ENCODE measurements around the gene NR5A1. TPM values are rescaled to one million over a fixed set of nuclear protein-coding genes. Genes with fewer than 3 reads are reported as not detected.

The NR5A1 gene
- total and polyA plus RNA-seq, 2 experiments from 2014 or later = 0.21 TPM; not detected in 1

- peaks cover 3% of the 10 kb centered on the region for H3K27me3 Mint-ChIP-seq (ENCODE audit: insufficient read depth, low read depth, poor library complexity)
- H3K36me3 Mint-ChIP-seq (ENCODE audit: low read depth) = peaks cover 14% of the 10 kb centered on the region; the same call in 1 of the 3 replicates
- DNase-seq (ENCODE audit: low spot score) (no peak), ATAC-seq (no peak)
- Histone ChIP-seq H2AFZ (no peak overlapping the region), H3K36me3 (ENCODE audit: insufficient read depth) (no peaks in the 10 kb centered on the region), H3K27me3 (ENCODE audit: insufficient read depth) (no peaks in the 10 kb centered on the region), H3K79me2 (replicated peaks; ENCODE audit: insufficient read depth) (0 out of 2 replicates have a peak, but pooled peaks cover 4% of the 10 kb centered on the region), H3F3A (replicated peaks; ENCODE audit: low read depth) (no peaks in the 10 kb centered on the region), H3K4me3 (no peak overlapping the region), H4K20me1 (replicated peaks; ENCODE audit: insufficient read depth) (0 out of 2 replicates have a peak, but pooled peaks cover 3% of the 10 kb centered on the region), H3K9me2 (ENCODE audit: insufficient read depth) (no peaks in the 10 kb centered on the region), H3K4me1 (ENCODE audit: insufficient read depth) (peaks cover 14% of the 10 kb centered on the region), H3K27ac (ENCODE audit: low read depth) (no peak overlapping the region), H3K4me2 (no peak overlapping the region)
- H3K9me3 Mint-ChIP-seq = no peaks in the 10 kb centered on the region
- H3K4me1 Mint-ChIP-seq = peaks cover 24% of the 10 kb centered on the region
- TF ChIP-seq, protein P1, sequence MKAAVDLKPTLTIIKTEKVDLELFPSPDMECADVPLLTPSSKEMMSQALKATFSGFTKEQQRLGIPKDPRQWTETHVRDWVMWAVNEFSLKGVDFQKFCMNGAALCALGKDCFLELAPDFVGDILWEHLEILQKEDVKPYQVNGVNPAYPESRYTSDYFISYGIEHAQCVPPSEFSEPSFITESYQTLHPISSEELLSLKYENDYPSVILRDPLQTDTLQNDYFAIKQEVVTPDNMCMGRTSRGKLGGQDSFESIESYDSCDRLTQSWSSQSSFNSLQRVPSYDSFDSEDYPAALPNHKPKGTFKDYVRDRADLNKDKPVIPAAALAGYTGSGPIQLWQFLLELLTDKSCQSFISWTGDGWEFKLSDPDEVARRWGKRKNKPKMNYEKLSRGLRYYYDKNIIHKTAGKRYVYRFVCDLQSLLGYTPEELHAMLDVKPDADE (IDR thresholded peaks at IDR 0.05) = no peak
- TF ChIP-seq POLR2AphosphoS5 (IDR thresholded peaks at IDR 0.05; ENCODE audit: low read depth) (no peak), STAT1 (IDR thresholded peaks at IDR 0.05; ENCODE audit: unreplicated experiment) (no peak), CREB1 (CRISPR knock-in tag; IDR thresholded peaks at IDR 0.05; ENCODE audit: low read depth) (no peak), EZH2phosphoT487 (IDR thresholded peaks at IDR 0.05; ENCODE audit: unreplicated experiment) (no peak), JUNB (IDR thresholded peaks at IDR 0.05; ENCODE audit: unreplicated experiment) (no peak), ZNF331 (CRISPR knock-in tag; IDR thresholded peaks at IDR 0.05; ENCODE audit: low read depth) (no peak), NANOG (IDR thresholded peaks at IDR 0.05; ENCODE audit: borderline replicate concordance) (no peak), ZNF114 (CRISPR knock-in tag; IDR thresholded peaks at IDR 0.05) (no peak), EZH2 (IDR thresholded peaks at IDR 0.05; ENCODE audit: low read depth, unreplicated experiment) (no peak)
- TF ChIP-seq, protein P2, sequence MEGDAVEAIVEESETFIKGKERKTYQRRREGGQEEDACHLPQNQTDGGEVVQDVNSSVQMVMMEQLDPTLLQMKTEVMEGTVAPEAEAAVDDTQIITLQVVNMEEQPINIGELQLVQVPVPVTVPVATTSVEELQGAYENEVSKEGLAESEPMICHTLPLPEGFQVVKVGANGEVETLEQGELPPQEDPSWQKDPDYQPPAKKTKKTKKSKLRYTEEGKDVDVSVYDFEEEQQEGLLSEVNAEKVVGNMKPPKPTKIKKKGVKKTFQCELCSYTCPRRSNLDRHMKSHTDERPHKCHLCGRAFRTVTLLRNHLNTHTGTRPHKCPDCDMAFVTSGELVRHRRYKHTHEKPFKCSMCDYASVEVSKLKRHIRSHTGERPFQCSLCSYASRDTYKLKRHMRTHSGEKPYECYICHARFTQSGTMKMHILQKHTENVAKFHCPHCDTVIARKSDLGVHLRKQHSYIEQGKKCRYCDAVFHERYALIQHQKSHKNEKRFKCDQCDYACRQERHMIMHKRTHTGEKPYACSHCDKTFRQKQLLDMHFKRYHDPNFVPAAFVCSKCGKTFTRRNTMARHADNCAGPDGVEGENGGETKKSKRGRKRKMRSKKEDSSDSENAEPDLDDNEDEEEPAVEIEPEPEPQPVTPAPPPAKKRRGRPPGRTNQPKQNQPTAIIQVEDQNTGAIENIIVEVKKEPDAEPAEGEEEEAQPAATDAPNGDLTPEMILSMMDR (conservative IDR thresholded peaks at IDR 0.05; ENCODE audit: low read depth in 2 of 2) = no peak
- TF ChIP-seq, protein P3, sequence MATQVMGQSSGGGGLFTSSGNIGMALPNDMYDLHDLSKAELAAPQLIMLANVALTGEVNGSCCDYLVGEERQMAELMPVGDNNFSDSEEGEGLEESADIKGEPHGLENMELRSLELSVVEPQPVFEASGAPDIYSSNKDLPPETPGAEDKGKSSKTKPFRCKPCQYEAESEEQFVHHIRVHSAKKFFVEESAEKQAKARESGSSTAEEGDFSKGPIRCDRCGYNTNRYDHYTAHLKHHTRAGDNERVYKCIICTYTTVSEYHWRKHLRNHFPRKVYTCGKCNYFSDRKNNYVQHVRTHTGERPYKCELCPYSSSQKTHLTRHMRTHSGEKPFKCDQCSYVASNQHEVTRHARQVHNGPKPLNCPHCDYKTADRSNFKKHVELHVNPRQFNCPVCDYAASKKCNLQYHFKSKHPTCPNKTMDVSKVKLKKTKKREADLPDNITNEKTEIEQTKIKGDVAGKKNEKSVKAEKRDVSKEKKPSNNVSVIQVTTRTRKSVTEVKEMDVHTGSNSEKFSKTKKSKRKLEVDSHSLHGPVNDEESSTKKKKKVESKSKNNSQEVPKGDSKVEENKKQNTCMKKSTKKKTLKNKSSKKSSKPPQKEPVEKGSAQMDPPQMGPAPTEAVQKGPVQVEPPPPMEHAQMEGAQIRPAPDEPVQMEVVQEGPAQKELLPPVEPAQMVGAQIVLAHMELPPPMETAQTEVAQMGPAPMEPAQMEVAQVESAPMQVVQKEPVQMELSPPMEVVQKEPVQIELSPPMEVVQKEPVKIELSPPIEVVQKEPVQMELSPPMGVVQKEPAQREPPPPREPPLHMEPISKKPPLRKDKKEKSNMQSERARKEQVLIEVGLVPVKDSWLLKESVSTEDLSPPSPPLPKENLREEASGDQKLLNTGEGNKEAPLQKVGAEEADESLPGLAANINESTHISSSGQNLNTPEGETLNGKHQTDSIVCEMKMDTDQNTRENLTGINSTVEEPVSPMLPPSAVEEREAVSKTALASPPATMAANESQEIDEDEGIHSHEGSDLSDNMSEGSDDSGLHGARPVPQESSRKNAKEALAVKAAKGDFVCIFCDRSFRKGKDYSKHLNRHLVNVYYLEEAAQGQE (IDR thresholded peaks at IDR 0.05; ENCODE audit: unreplicated experiment) = no peak
- TF ChIP-seq, protein P4, sequence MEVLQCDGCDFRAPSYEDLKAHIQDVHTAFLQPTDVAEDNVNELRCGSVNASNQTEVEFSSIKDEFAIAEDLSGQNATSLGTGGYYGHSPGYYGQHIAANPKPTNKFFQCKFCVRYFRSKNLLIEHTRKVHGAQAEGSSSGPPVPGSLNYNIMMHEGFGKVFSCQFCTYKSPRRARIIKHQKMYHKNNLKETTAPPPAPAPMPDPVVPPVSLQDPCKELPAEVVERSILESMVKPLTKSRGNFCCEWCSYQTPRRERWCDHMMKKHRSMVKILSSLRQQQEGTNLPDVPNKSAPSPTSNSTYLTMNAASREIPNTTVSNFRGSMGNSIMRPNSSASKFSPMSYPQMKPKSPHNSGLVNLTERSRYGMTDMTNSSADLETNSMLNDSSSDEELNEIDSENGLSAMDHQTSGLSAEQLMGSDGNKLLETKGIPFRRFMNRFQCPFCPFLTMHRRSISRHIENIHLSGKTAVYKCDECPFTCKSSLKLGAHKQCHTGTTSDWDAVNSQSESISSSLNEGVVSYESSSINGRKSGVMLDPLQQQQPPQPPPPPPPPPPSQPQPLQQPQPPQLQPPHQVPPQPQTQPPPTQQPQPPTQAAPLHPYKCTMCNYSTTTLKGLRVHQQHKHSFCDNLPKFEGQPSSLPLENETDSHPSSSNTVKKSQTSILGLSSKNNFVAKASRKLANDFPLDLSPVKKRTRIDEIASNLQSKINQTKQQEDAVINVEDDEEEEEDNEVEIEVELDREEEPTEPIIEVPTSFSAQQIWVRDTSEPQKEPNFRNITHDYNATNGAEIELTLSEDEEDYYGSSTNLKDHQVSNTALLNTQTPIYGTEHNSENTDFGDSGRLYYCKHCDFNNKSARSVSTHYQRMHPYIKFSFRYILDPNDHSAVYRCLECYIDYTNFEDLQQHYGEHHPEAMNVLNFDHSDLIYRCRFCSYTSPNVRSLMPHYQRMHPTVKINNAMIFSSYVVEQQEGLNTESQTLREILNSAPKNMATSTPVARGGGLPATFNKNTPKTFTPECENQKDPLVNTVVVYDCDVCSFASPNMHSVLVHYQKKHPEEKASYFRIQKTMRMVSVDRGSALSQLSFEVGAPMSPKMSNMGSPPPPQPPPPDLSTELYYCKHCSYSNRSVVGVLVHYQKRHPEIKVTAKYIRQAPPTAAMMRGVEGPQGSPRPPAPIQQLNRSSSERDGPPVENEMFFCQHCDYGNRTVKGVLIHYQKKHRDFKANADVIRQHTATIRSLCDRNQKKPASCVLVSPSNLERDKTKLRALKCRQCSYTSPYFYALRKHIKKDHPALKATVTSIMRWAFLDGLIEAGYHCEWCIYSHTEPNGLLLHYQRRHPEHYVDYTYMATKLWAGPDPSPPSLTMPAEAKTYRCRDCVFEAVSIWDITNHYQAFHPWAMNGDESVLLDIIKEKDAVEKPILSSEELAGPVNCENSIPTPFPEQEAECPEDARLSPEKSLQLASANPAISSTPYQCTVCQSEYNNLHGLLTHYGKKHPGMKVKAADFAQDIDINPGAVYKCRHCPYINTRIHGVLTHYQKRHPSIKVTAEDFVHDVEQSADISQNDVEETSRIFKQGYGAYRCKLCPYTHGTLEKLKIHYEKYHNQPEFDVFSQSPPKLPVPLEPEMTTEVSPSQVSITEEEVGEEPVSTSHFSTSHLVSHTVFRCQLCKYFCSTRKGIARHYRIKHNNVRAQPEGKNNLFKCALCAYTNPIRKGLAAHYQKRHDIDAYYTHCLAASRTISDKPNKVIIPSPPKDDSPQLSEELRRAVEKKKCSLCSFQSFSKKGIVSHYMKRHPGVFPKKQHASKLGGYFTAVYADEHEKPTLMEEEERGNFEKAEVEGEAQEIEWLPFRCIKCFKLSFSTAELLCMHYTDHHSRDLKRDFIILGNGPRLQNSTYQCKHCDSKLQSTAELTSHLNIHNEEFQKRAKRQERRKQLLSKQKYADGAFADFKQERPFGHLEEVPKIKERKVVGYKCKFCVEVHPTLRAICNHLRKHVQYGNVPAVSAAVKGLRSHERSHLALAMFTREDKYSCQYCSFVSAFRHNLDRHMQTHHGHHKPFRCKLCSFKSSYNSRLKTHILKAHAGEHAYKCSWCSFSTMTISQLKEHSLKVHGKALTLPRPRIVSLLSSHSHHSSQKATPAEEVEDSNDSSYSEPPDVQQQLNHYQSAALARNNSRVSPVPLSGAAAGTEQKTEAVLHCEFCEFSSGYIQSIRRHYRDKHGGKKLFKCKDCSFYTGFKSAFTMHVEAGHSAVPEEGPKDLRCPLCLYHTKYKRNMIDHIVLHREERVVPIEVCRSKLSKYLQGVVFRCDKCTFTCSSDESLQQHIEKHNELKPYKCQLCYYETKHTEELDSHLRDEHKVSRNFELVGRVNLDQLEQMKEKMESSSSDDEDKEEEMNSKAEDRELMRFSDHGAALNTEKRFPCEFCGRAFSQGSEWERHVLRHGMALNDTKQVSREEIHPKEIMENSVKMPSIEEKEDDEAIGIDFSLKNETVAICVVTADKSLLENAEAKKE (CRISPR knock-in tag; IDR thresholded peaks at IDR 0.05) = no peak
- H3K4me3 Mint-ChIP-seq = no peak overlapping the region
- no peak overlapping the region for H3K27ac Mint-ChIP-seq
Measured at GRCh38 chr9:124550072-124550471, 42.9 kb upstream of the NR5A1 start.

All from GM23338 (cell line).